Activated naive CD4-positive, alpha-beta T cell treated with anti-CD3 and anti-CD28 coated beads, Interleukin-2, amount 50 U/mL, for 72 hours (primary cell): ENCODE results near the gene TCF4. TPM values are rescaled to one million over a fixed set of nuclear protein-coding genes. Genes with fewer than 3 reads are reported as not detected.

ENCODE experiments used
- ATAC-seq, 2 donors: fragments of 150-1000 bp; cut with Tn5 transposase; 2 replicates each; pipeline ENCODE4 v1.10.0; 2021; ENCODE audit warnings: mild to moderate bottlenecking in 2 of 2, moderate library complexity in 2 of 2
- DNase-seq, 2 donors: peaks; one replicate each; pipeline ENCODE4 v3.0.0; 2021 to 2022; ENCODE audit warnings: low spot score in 2 of 2
- H3K27ac Mint-ChIP-seq, 2 donors: one replicate each; pipeline ENCODE4 v1.8.0; 2022; ENCODE audit warnings: mild to moderate bottlenecking in 2 of 2, mixed read lengths in 2 of 2
- H3K36me3 Mint-ChIP-seq, 2 donors: one replicate each; pipeline ENCODE4 v1.8.0; 2022; ENCODE audit warnings: mixed read lengths in 2 of 2
- H3K9me3 Mint-ChIP-seq, 2 donors: one replicate each; pipeline ENCODE4 v1.8.0; 2022; ENCODE audit warnings: mixed read lengths in 2 of 2
- total RNA-seq, 2 donors: library from RNA; stranded (reverse); gene quantifications; one replicate each; pipeline ENCODE4 v1.2.3, GENCODE V29; 2022

Gene TCF4
- total RNA-seq, 2 donors from 2014 or later: 0.46 to 1.6 TPM

- ATAC-seq (no peak), DNase-seq (no peak)
- Mint-ChIP-seq H3K27ac (no peak overlapping the region), H3K36me3 (no peaks in the 10 kb centered on the region), H3K9me3 (peaks cover 0 to 3% of the 10 kb centered on the region in 2 donors)
These were observed 202.2 kb downstream of the TCF4 start for GRCh38 chr18:55385770-55386169.

GRCh38 chr18:55384551-55385275, 203.3 kb downstream of the TCF4 start:
- Mint-ChIP-seq H3K9me3 (peaks cover 0 to 3% of the 10 kb centered on the region in 2 donors), H3K27ac (no peak overlapping the region), H3K36me3 (no peaks in the 10 kb centered on the region)
- DNase-seq (peak in 1 of 2 donors; percentile 33), ATAC-seq (no peak)

- DNase-seq: no peak
- H3K36me3 Mint-ChIP-seq: no peaks in the 10 kb centered on the region
- H3K27ac Mint-ChIP-seq: no peak overlapping the region
- H3K9me3 Mint-ChIP-seq: no peaks in the 10 kb centered on the region
- ATAC-seq: no peak
These were observed 203.9 kb downstream of the TCF4 start for GRCh38 chr18:55384115-55384514.

- no peak overlapping the region for H3K27ac Mint-ChIP-seq
- no peaks in the 10 kb centered on the region for H3K9me3 Mint-ChIP-seq
- ATAC-seq: no peak
- H3K36me3 Mint-ChIP-seq: peaks cover 0 to 4% of the 10 kb centered on the region in 2 donors
- no peak for DNase-seq
These were observed 205.7 kb downstream of the TCF4 start for GRCh38 chr18:55382277-55382805.

GRCh38 chr18:55381277-55381676, 206.7 kb downstream of the TCF4 start:
- no peak for DNase-seq
- ATAC-seq: no peak
- peaks cover 0 to 4% of the 10 kb centered on the region in 2 donors for H3K36me3 Mint-ChIP-seq
- H3K27ac Mint-ChIP-seq: no peak overlapping the region
- H3K9me3 Mint-ChIP-seq: no peaks in the 10 kb centered on the region

- ATAC-seq: no peak
These were observed 207.4 kb downstream of the TCF4 start for GRCh38 chr18:55380589-55380988.

GRCh38 chr18:55376387-55376786, 211.6 kb downstream of the TCF4 start:
- ATAC-seq: no peak
- no peak for DNase-seq
- no peak overlapping the region for H3K27ac Mint-ChIP-seq

More at GRCh38 chr18:55380589-55380988, 207.4 kb downstream of the TCF4 start:
- Mint-ChIP-seq H3K9me3 (no peaks in the 10 kb centered on the region), H3K27ac (no peak overlapping the region), H3K36me3 (peaks cover 0 to 4% of the 10 kb centered on the region in 2 donors)
- no peak for DNase-seq

GRCh38 chr18:55375930-55376329, 212.1 kb downstream of the TCF4 start:
- no peak for DNase-seq
- H3K9me3 Mint-ChIP-seq: no peaks in the 10 kb centered on the region
- peaks cover 0 to 4% of the 10 kb centered on the region in 2 donors for H3K36me3 Mint-ChIP-seq
- H3K27ac Mint-ChIP-seq: no peak overlapping the region
- ATAC-seq: no peak

More at GRCh38 chr18:55376387-55376786, 211.6 kb downstream of the TCF4 start:
- H3K9me3 Mint-ChIP-seq: no peaks in the 10 kb centered on the region
- H3K36me3 Mint-ChIP-seq: peaks cover 0 to 4% of the 10 kb centered on the region in 2 donors

GRCh38 chr18:55374741-55375140, 213.3 kb downstream of the TCF4 start:
- Mint-ChIP-seq H3K9me3 (no peaks in the 10 kb centered on the region), H3K27ac (no peak overlapping the region), H3K36me3 (peaks cover 0 to 4% of the 10 kb centered on the region in 2 donors)
- DNase-seq (no peak), ATAC-seq (no peak)

- no peak overlapping the region for H3K27ac Mint-ChIP-seq
- no peaks in the 10 kb centered on the region for H3K36me3 Mint-ChIP-seq
- DNase-seq (no peak), ATAC-seq (no peak)
- no peaks in the 10 kb centered on the region for H3K9me3 Mint-ChIP-seq
These were observed 215.8 kb downstream of the TCF4 start for GRCh38 chr18:55372209-55372608.

GRCh38 chr18:55370936-55371335, 217.1 kb downstream of the TCF4 start:
- no peaks in the 10 kb centered on the region for H3K36me3 Mint-ChIP-seq
- ATAC-seq (no peak), DNase-seq (no peak)
- H3K27ac Mint-ChIP-seq: no peak overlapping the region
- no peaks in the 10 kb centered on the region for H3K9me3 Mint-ChIP-seq

GRCh38 chr18:55369346-55369745, 218.6 kb downstream of the TCF4 start:
- H3K36me3 Mint-ChIP-seq: no peaks in the 10 kb centered on the region
- ATAC-seq: no peak
- H3K9me3 Mint-ChIP-seq: no peaks in the 10 kb centered on the region
- no peak for DNase-seq
- no peak overlapping the region for H3K27ac Mint-ChIP-seq

GRCh38 chr18:55365342-55365741, 222.7 kb downstream of the TCF4 start:
- peaks cover 5 to 7% of the 10 kb centered on the region in 2 donors for H3K9me3 Mint-ChIP-seq
- ATAC-seq (no peak), DNase-seq (no peak)
- H3K36me3 Mint-ChIP-seq: no peaks in the 10 kb centered on the region
- no peak overlapping the region for H3K27ac Mint-ChIP-seq

- DNase-seq: no peak
- H3K9me3 Mint-ChIP-seq: peaks cover 7 to 10% of the 10 kb centered on the region in 2 donors
- no peaks in the 10 kb centered on the region for H3K36me3 Mint-ChIP-seq
- no peak for ATAC-seq
- H3K27ac Mint-ChIP-seq: no peak overlapping the region
These were observed 225.7 kb downstream of the TCF4 start for GRCh38 chr18:55362303-55362702.

GRCh38 chr18:55361492-55362250, 226.3 kb downstream of the TCF4 start:
- no peaks in the 10 kb centered on the region for H3K36me3 Mint-ChIP-seq
- no peak overlapping the region for H3K27ac Mint-ChIP-seq
- DNase-seq (no peak), ATAC-seq (no peak)
- peaks cover 7 to 10% of the 10 kb centered on the region in 2 donors for H3K9me3 Mint-ChIP-seq

GRCh38 chr18:55360061-55360460, 227.9 kb downstream of the TCF4 start:
- ATAC-seq (no peak), DNase-seq (no peak)
- H3K27ac Mint-ChIP-seq: no peak overlapping the region
- no peaks in the 10 kb centered on the region for H3K36me3 Mint-ChIP-seq
- H3K9me3 Mint-ChIP-seq: peaks cover 7 to 10% of the 10 kb centered on the region in 2 donors

GRCh38 chr18:55356815-55357214, 231.2 kb downstream of the TCF4 start:
- H3K9me3 Mint-ChIP-seq: peaks cover 7 to 10% of the 10 kb centered on the region in 2 donors
- no peak for ATAC-seq
- H3K36me3 Mint-ChIP-seq: no peaks in the 10 kb centered on the region
- H3K27ac Mint-ChIP-seq: no peak overlapping the region
- no peak for DNase-seq
